ENCODE data around the gene RNF214.

RNF214 gene

DNA sequence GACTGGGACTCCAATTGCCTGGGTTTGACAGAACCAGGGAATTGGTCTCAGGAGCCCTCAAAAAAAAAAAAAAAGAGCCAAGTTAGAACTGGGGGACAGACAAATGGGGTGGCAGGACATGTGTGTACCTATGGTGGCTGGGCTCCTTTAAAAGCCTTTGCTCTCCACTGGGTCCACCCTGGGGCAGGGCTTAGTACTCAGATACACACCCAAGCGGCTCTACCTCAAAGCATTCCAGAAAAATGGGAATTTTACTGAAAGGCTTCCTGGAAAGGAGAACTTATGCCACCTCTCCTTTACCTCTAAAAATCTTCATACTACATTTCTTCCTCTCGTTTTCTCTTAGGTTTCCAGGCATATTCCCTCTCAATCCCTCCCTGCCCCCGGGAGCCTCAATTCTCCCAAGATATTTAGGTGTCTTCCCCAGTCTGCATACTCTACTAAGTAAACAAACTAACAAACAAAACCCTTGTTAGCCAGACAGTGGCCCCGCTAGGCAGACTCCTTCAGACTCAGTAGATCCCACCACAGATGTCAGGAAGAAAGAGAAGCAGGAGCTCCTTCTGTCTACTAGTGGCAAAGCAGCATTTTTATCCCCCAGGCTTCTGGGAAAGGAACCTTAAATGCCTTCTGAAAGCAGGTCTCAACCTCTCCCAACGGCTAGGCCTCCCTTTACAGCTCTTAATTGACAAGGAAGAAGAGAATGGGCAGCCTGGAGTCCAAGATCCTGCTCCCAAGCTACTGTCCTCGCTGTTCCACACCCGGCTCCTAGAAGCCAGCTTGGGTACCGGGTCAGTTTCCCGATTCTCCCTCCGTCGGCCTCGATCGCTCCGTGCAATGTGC is 1.3 kb upstream of the RNF214 start:
- 15 to 17% methylated on average over 14 of the region's 14 CpGs for WGBS, 2 experiments
- Histone ChIP-seq H3K27ac (ENCODE audit: insufficient read depth, low read depth, low read length, poor library complexity, severe bottlenecking) (no peak overlapping the region), H3K9me3 (ENCODE audit: control insufficient read depth, low read length) (no peaks in the 10 kb centered on the region), H3K4me1 (ENCODE audit: control insufficient read depth, insufficient read depth, low read length) (peaks cover 10% of the 10 kb centered on the region), H3K27me3 (ENCODE audit: control insufficient read depth, insufficient read depth, low read length, poor library complexity, severe bottlenecking) (no peaks in the 10 kb centered on the region), H3K36me3 (ENCODE audit: control insufficient read depth, insufficient read depth, low read length) (peaks cover 4% of the 10 kb centered on the region), H3K4me3 (ENCODE audit: insufficient read depth, low read depth, low read length) (peak overlapping the region; percentile 94)

DNA sequence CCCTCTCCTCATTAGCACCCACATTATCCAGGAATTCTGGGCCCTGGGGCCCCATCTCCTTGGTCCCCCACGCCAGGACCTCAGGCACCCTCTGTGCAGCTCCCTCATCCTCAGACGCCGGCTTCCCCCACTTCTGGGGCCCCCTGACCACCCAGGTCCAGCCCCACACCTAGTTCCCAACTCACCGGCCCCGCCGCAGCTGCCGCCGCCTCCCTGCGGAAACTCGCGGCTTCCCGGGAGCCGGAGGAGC is 704 bp upstream of the RNF214 start, which contains the start of gene PCSK7:
TSS of gene PCSK7 (minus strand) at position 232 of the 250 bp plus-strand sequence. CDS start 2,229 bp downstream, outside the sequence.
- H3K4me1 ChIP-seq (ENCODE audit: control insufficient read depth, insufficient read depth, low read length): peaks cover 10% of the 10 kb centered on the region
- peak within 1 kb of the TSS; percentile 94 for H3K4me3 ChIP-seq (ENCODE audit: insufficient read depth, low read depth, low read length)
- H3K36me3 ChIP-seq (ENCODE audit: control insufficient read depth, insufficient read depth, low read length): peaks cover 4% of the 10 kb centered on the region
- WGBS, 2 experiments: 0% methylated on average over 13 of the region's 13 CpGs
- H3K9me3 ChIP-seq (ENCODE audit: control insufficient read depth, low read length): no peaks in the 10 kb centered on the region
- no peaks in the 10 kb centered on the region for H3K27me3 ChIP-seq (ENCODE audit: control insufficient read depth, insufficient read depth, low read length, poor library complexity, severe bottlenecking)
- peak within 1 kb of the TSS; percentile 28 for H3K27ac ChIP-seq (ENCODE audit: insufficient read depth, low read depth, low read length, poor library complexity, severe bottlenecking)

DNA sequence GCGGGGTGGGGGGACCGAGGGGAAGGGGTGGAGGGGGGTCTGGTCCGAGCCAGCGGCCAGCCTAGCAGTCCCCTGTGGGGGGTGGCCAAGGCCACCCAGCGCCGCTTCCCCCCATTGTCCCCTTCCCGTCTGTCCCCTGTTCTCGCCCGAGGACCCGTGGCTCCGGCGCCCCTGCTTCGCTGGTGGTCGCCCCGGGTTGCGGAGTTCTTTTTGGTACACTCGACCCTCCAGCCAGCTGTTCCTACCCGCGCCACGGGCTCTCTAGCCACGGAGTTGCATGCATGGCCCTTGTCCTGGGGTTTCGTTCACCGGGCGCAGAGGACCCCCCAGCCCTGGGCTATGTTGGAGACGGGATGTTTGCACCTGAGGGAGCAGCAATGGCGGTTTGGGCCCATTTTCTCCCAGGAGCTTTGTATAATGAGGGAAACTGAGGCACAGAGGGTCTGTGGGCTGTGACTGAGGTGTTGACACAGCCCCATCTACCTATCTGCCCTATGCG is 489 bp downstream of the RNF214 start:
- peak overlapping the region; percentile 26 for H3K27ac ChIP-seq (ENCODE audit: insufficient read depth, low read depth, low read length, poor library complexity, severe bottlenecking)

DNA sequence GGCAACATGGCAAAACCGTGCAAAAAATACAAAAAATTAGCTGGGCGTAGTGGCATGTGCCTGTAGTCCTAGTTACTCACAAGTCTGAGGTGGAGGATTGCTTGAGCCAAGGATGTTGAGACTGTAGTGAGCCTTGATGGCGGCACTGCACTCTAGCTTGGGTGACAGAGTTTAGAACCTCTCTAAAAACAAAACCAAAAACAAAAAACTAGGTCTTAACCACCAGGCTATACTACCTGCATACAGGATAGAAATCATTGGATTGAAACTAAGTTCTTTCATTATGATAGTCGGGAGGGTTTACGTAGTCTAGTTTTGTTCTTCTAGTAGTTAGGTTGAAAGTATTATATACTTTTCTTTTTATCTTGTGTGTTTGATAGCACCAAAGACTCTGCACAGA is 5.8 kb downstream of the RNF214 start:
- 92 to 96% methylated on average over 5 of the region's 5 CpGs for WGBS, 2 experiments
- H3K27ac ChIP-seq (ENCODE audit: insufficient read depth, low read depth, low read length, poor library complexity, severe bottlenecking): no peak overlapping the region
- no peak overlapping the region for H3K4me3 ChIP-seq (ENCODE audit: insufficient read depth, low read depth, low read length)
- H3K9me3 ChIP-seq (ENCODE audit: control insufficient read depth, low read length): no peaks in the 10 kb centered on the region
- peaks cover 4% of the 10 kb centered on the region for H3K4me1 ChIP-seq (ENCODE audit: control insufficient read depth, insufficient read depth, low read length)
- peaks cover 13% of the 10 kb centered on the region for H3K36me3 ChIP-seq (ENCODE audit: control insufficient read depth, insufficient read depth, low read length)
- no peaks in the 10 kb centered on the region for H3K27me3 ChIP-seq (ENCODE audit: control insufficient read depth, insufficient read depth, low read length, poor library complexity, severe bottlenecking)

More for the DNA sequence above, 489 bp downstream of the RNF214 start:
- H3K27me3 ChIP-seq (ENCODE audit: control insufficient read depth, insufficient read depth, low read length, poor library complexity, severe bottlenecking): no peaks in the 10 kb centered on the region
- 1 to 4% methylated on average over 25 to 27 of the region's 27 CpGs for WGBS, 2 experiments
- H3K9me3 ChIP-seq (ENCODE audit: control insufficient read depth, low read length): no peaks in the 10 kb centered on the region
- peak overlapping the region; percentile 94 for H3K4me3 ChIP-seq (ENCODE audit: insufficient read depth, low read depth, low read length)
- peaks cover 3% of the 10 kb centered on the region for H3K36me3 ChIP-seq (ENCODE audit: control insufficient read depth, insufficient read depth, low read length)
- peaks cover 10% of the 10 kb centered on the region for H3K4me1 ChIP-seq (ENCODE audit: control insufficient read depth, insufficient read depth, low read length)

DNA sequence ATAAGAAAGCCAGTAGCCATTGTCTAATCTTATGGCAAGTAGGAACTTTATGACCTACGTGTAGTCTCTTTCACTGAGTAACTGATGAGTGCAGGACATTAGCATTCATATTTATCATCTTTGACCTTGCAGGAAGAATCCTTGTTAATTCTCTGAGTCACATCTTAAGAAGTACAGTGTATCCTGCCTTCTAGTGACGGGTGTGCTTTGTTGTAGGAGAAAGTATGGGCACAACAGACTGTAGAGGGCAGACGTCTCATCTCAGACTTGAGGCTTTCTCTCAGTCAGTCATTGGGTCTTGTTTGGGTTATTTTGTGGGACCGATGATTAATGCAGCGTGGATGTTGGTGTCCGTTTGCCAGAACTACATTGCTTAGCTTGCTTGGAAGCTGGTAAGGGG is 6.8 kb downstream of the RNF214 start:
- Histone ChIP-seq H3K4me3 (ENCODE audit: insufficient read depth, low read depth, low read length) (no peak overlapping the region), H3K36me3 (ENCODE audit: control insufficient read depth, insufficient read depth, low read length) (peaks cover 16% of the 10 kb centered on the region), H3K27me3 (ENCODE audit: control insufficient read depth, insufficient read depth, low read length, poor library complexity, severe bottlenecking) (no peaks in the 10 kb centered on the region), H3K9me3 (ENCODE audit: control insufficient read depth, low read length) (no peaks in the 10 kb centered on the region), H3K4me1 (ENCODE audit: control insufficient read depth, insufficient read depth, low read length) (no peaks in the 10 kb centered on the region), H3K27ac (ENCODE audit: insufficient read depth, low read depth, low read length, poor library complexity, severe bottlenecking) (no peak overlapping the region)
- WGBS, 2 experiments: 89 to 93% methylated on average over 6 of the region's 6 CpGs

DNA sequence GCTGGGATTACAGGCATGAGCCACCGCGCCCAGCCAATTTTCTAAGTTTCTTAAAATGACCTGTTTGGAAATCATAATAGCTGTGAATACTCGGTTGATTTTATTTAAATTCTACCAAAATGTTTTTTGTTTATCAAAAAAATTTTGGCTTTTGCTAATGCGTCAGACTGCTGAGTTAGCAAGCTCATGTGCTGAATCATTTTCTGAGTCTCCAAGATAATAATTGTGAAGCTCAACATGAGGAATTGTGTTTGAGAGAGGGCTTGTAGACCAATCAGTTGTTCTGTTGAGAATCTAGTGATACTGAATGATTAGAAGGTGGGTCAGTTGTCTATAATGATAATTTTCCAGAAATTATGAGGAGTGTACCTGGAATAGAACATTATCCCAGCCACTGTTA is 15.9 kb downstream of the RNF214 start:
- H3K9me3 ChIP-seq (ENCODE audit: control insufficient read depth, low read length): no peaks in the 10 kb centered on the region
- no peaks in the 10 kb centered on the region for H3K4me1 ChIP-seq (ENCODE audit: control insufficient read depth, insufficient read depth, low read length)
- H3K27ac ChIP-seq (ENCODE audit: insufficient read depth, low read depth, low read length, poor library complexity, severe bottlenecking): no peak overlapping the region
- WGBS, 2 experiments: 92 to 95% methylated on average over 4 of the region's 4 CpGs
- H3K36me3 ChIP-seq (ENCODE audit: control insufficient read depth, insufficient read depth, low read length): peaks cover 33% of the 10 kb centered on the region
- no peaks in the 10 kb centered on the region for H3K27me3 ChIP-seq (ENCODE audit: control insufficient read depth, insufficient read depth, low read length, poor library complexity, severe bottlenecking)
- H3K4me3 ChIP-seq (ENCODE audit: insufficient read depth, low read depth, low read length): no peak overlapping the region

DNA sequence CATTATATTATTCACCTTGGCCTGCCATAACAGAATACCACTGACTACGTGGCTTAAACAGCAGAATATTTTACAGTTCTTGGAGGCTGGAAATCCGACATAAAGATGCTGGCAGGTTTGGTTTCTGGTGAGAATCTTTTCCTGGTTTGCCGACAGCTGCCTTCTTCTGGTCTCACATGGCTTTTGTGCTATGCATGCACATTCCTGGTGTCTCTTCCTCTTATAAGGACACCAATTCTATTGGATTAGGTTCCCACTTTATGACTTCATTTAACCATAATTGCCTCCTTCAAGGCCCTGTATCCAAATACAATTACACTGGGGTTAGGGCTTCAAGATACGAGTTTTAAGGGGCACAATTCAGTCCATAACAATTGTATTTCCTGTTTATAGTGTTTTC is 17.1 kb downstream of the RNF214 start:
- no peaks in the 10 kb centered on the region for H3K9me3 ChIP-seq (ENCODE audit: control insufficient read depth, low read length)
- 94 to 99% methylated on average over 3 to 4 of the region's 4 CpGs for WGBS, 2 experiments
- peaks cover 29% of the 10 kb centered on the region for H3K36me3 ChIP-seq (ENCODE audit: control insufficient read depth, insufficient read depth, low read length)
- no peaks in the 10 kb centered on the region for H3K27me3 ChIP-seq (ENCODE audit: control insufficient read depth, insufficient read depth, low read length, poor library complexity, severe bottlenecking)
- H3K4me1 ChIP-seq (ENCODE audit: control insufficient read depth, insufficient read depth, low read length): no peaks in the 10 kb centered on the region
- no peak overlapping the region for H3K4me3 ChIP-seq (ENCODE audit: insufficient read depth, low read depth, low read length)
- H3K27ac ChIP-seq (ENCODE audit: insufficient read depth, low read depth, low read length, poor library complexity, severe bottlenecking): no peak overlapping the region

DNA sequence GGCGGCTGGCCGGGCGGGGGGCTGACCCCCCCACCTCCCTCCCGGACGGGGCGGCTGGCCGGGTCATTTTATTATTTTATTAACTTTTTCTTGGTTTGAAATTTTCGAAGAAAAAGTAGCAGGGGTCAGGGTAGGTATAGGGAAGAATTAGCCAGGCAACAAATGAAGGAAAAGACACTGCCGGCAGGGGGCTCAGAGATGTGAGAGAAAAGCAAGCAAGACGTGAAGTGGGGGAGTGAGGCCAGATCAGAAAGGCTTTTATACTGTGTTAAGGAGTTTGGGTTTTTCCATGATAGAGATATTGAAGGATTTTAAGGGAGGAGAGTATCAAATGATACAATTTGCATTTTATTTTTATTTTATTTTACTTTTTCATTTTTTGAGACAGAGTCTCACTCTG is 19.0 kb downstream of the RNF214 start:
- Histone ChIP-seq H3K36me3 (ENCODE audit: control insufficient read depth, insufficient read depth, low read length) (peaks cover 22% of the 10 kb centered on the region), H3K9me3 (ENCODE audit: control insufficient read depth, low read length) (no peaks in the 10 kb centered on the region), H3K27ac (ENCODE audit: insufficient read depth, low read depth, low read length, poor library complexity, severe bottlenecking) (no peak overlapping the region), H3K27me3 (ENCODE audit: control insufficient read depth, insufficient read depth, low read length, poor library complexity, severe bottlenecking) (no peaks in the 10 kb centered on the region), H3K4me1 (ENCODE audit: control insufficient read depth, insufficient read depth, low read length) (no peaks in the 10 kb centered on the region), H3K4me3 (ENCODE audit: insufficient read depth, low read depth, low read length) (no peak overlapping the region)
- WGBS, 2 experiments: 86 to 90% methylated on average over 4 to 5 of the region's 10 CpGs

DNA sequence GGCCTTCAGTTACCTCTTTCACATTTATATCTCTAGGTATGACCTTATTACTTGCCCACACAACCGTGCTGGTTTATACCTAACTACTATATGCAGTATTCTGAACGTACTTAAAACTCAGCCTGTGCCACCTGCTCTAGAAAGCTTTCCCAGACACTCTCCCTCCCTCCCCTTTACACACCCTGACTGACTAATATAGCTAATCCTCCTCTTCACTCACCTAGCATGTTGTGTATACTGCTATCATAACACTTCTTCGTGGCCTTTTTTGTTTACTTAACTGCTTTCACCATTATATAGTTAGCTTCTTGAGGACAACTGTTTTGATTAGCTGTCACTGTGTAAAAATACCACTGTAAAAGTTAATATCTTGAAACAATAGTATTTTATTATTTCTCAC is 23.5 kb downstream of the RNF214 start:
- WGBS, 2 experiments: 90 to 96% methylated on average over 3 of the region's 3 CpGs
- no peak overlapping the region for H3K4me3 ChIP-seq (ENCODE audit: insufficient read depth, low read depth, low read length)
- H3K4me1 ChIP-seq (ENCODE audit: control insufficient read depth, insufficient read depth, low read length): no peaks in the 10 kb centered on the region
- no peaks in the 10 kb centered on the region for H3K9me3 ChIP-seq (ENCODE audit: control insufficient read depth, low read length)
- H3K27ac ChIP-seq (ENCODE audit: insufficient read depth, low read depth, low read length, poor library complexity, severe bottlenecking): no peak overlapping the region
- no peaks in the 10 kb centered on the region for H3K36me3 ChIP-seq (ENCODE audit: control insufficient read depth, insufficient read depth, low read length)
- no peaks in the 10 kb centered on the region for H3K27me3 ChIP-seq (ENCODE audit: control insufficient read depth, insufficient read depth, low read length, poor library complexity, severe bottlenecking)

DNA sequence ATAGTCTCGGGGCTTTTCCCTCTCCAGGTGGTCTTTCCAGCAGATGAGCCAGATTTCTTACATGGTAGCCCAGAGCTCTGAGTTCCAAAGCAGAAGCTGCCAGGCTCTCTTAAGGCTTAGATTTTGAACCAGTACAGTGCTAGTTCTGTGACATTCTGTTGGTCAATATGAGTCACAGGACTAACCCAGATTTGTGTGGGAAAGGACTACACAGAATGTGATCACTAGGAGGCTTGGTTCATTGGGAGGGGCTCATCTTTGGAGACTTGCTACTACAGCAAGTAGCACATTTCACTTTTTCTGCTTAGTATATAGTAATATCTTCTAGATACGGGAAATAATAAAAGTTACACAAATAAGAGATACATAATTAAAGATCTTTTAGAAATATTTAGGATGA is 24.1 kb downstream of the RNF214 start:
- Histone ChIP-seq H3K36me3 (ENCODE audit: control insufficient read depth, insufficient read depth, low read length) (no peaks in the 10 kb centered on the region), H3K27ac (ENCODE audit: insufficient read depth, low read depth, low read length, poor library complexity, severe bottlenecking) (no peak overlapping the region), H3K4me3 (ENCODE audit: insufficient read depth, low read depth, low read length) (no peak overlapping the region), H3K4me1 (ENCODE audit: control insufficient read depth, insufficient read depth, low read length) (no peaks in the 10 kb centered on the region), H3K9me3 (ENCODE audit: control insufficient read depth, low read length) (no peaks in the 10 kb centered on the region), H3K27me3 (ENCODE audit: control insufficient read depth, insufficient read depth, low read length, poor library complexity, severe bottlenecking) (no peaks in the 10 kb centered on the region)
- 93 to 97% methylated on average over 1 of the region's 2 CpGs for WGBS, 2 experiments
